ENCODE data around the gene PPCDC. TPM values are rescaled to one million over a fixed set of nuclear protein-coding genes. Genes with fewer than 3 reads are reported as not detected.

Gene PPCDC
- polyA plus RNA-seq, 5 donors: 11.1 to 16.3 (median 11.9) TPM

DNA sequence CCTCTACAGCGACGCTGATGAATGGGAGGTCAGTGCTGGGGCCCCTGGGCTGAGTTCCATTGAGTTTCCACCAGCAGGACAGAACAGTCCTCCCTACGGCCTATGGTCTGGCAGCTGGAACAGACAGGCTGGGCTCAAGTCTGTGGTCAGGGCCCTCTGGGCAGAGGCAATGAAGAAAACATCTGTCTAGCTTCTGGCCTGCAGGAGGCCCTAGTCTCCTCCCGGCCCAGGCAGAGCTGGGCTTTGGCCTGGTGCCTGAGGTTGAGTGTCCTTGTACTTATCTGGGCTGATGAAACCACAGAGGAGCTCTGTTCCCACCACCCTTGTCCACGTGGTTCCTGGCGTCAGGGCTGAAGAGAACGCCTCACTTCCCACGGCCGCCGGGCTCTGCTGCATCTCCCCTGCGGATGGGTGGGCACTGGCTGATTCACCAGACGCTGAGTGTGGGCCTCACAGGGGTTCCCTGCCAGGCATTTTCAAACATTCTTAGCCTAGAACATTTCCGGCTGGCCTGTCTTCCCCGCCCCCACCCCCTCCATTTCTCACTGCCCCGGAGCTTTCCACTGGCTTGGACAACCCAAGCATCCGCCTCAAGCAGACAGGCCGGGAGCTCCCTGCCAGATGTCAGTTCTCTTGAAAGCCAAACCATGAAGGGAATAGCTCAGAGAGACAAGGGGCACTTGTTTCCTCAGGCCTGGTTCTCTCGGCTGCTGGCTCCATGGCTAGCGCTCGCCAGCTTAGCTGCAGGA, 20.3 kb downstream of the PPCDC start:
- peak; percentile 95 to 96 for DNase-seq

DNA sequence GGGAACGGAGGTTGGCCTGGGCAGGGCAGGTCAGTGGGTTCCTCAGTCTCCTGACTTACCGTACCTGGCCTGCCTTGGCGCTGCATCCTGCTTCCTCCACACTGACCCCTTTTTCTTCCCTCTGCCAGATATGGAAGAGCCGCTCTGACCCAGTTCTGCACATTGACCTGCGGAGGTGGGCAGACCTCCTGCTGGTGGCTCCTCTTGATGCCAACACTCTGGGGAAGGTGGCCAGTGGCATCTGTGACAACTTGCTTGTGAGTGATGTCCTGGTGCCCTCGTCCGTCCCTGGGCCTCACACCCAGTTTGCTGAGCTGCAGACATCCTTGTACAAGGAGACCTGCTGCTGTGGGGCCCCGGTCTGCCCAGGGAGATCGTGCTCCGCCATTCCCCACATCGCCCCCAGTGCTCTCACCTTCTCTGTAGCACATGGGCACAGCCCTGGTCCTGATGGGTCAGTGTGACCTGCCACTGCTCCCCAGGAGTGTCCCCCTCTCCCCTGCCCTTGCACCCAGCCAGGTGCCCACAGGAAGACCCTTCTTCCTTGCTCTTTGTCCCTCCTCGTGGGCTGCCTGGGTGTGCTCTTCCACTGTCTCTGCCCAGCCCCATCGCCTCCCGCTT, 21.0 kb downstream of the PPCDC start:
- DNase-seq: no peak

DNA sequence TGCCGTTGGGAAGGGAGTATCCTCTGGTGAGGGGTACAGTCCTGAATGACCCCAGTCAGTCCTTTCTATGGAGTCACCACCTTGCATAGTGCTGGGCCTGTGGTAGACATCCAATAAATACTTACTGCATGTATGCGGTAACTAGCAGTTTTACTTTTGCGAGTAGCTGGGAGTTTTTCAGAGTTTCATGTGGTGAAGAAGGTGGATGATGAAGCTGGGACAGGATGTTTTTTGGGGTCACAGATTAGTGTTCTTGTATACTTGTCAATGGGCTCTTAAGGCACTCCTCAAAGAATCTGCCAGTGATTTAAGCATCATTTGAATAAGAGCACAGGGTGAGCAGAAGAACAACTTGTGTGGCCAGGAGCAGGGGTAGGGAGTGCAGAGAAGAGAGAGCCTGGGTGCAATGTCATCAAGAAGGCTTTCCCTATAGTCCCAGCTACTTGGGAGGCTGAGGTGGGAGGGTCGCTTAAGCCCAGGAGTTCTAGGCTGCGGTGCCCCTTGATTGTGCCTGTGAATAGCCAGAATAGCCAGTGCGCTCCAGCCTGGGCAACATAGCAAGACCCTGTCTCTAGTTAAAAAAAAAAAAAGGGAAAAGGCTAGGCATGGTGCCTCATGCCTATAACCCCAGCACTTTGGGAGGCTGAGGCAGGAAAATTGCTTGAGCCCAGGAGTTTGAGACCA, 22.1 kb downstream of the PPCDC start:
- DNase-seq: no peak

DNA sequence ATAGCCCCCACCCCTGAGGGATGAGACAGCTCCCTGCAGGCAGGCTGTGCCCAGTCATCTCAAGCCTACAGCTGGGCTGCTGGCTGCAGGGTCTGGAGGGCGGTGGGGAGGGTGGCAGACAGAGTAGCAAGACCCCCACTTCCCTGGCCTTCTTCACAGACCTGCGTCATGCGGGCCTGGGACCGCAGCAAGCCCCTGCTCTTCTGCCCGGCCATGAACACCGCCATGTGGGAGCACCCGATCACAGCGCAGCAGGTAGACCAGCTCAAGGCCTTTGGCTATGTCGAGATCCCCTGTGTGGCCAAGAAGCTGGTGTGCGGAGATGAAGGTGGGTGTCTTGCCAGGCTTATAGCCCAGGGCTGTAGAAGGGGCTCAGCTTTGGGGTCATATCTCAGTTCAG, 25.0 kb downstream of the PPCDC start:
- DNase-seq: no peak

DNA sequence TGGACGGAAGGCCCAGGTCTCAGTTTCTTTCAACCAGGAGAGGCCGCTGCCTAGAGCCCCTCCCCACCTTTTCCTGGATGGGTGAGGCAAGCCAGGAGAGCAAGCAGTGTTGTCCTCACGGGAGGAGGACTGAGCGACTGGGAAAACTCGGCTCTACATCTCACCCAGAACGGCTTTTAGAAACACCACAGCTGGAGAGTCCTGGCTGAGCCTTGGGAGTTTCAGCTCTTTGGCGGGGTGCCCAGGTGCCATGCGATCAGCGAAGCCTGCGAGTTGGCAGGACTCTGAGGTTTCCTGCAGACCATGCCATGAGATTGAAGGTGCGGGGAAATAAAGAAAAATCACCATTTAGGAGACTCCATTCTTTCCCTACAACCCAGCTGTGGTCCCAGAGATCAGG, 26.0 kb downstream of the PPCDC start:
- DNase-seq: peak in 1 of 2 donors; percentile 40

DNA sequence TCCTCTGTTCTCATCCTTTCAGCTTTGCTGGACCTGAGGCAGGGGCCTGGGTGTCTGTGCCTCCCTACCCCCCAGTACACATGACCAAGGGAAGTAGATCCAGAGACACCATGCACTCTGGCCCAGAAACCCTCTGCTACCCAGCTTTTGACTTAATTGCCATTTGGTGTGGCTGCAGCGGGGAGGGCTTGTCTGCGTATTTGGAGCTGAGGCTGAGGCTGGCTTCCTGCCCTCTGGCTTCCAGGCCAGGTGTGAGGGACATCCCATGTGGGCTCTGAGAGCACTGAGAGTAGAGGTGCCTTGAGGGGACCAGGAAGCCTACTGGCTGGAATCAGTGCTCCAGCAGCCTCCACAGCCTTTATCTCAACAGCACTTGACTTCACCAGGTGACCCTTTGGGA, 26.9 kb downstream of the PPCDC start:
- no peak for DNase-seq

DNA sequence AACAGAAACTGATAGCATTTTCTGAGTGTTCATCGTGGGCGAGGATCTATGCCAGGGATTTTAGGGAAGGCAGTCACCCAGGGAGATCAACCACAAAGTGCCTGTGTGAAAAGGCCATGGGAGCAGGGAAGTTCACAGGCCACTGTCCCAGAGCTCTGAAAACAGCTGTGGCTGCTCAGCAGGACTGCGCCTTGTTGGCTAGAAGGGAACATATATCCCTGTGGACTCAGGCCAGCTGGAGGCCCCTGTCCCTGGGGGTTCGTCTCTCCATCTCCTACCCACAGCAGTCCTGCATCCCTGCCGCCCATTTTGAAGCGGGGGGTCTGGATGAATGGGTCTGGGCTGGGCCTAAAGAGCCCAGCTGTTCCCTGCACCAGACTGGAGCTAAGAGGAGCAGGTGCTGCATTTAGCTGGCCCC, 27.8 kb downstream of the PPCDC start:
- DNase-seq: peak in 1 of 2 donors; percentile 37

DNA sequence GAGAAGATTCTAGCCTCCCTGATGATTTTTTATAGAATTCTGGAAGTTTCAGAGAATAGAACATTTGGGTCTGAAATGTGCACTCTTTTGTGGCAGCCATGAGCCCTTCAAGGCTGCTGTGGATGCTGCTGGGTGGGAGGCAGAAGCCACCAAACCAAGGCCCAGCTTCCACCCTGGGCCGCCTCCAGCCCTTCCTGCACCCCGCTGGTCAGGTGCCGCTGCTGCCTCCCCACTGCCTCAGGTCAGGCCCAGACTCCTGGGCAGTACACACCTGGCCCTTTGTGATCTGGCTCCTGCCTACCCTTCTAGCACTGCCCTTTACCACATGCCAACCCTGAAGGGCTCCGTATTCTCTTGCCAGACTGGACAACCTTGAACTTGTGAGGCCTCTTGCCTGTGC, 28.3 kb downstream of the PPCDC start:
- no peak for DNase-seq

DNA sequence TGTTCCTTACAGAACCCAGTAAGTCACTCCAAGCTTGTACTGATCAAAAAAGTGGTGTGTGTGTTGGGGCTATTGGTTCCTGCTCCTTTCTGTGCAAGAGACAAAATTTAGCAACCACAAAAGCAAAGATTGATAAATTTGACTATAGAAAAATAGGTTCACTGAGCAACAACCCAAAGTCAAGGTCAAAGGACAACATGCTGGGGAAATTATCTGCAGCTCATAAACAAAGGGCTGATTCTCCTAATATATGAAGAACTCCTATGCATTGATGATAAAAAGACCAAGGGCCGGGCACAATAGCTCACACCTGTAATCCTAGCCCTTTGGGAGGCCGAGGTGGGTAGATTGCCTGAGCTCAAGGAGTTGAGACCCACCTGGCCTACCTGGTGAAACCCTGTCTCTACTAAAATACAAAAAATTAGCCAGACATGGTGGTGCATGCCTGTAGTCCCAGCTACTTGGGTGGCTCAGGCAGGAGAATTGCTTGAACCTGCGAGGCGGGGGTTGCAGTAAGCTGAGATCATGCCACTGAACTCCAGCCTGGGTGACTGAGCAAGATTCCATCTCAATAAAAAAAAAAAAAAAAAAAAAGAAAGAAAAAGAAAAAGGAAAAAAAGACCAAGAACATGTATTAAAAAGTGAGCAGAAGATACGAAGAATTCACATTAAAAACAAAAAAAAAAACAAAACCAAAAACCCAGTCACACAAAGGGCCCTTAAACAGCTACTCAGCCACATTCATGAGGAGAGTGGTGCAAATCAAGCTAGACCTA, 29.8 kb downstream of the PPCDC start:
- no peak for DNase-seq

DNA sequence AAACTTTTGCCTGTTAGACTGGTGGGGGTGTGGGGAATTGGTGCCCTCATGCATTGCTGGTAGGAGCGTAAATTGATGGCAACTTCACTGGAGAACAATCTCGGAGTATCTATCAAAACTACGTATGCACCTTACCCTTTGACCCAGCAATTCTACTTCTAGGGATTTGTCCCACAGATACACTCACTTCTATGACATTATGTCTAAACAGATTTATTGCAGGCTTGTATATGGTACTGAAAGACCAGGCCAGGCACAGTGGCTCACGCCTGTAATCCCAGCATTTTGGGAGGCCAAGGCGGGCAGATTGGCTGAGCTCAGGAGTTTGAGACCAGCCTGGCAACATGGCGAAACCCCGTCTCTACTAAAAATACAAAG, 30.3 kb downstream of the PPCDC start:
- DNase-seq: no peak

DNA sequence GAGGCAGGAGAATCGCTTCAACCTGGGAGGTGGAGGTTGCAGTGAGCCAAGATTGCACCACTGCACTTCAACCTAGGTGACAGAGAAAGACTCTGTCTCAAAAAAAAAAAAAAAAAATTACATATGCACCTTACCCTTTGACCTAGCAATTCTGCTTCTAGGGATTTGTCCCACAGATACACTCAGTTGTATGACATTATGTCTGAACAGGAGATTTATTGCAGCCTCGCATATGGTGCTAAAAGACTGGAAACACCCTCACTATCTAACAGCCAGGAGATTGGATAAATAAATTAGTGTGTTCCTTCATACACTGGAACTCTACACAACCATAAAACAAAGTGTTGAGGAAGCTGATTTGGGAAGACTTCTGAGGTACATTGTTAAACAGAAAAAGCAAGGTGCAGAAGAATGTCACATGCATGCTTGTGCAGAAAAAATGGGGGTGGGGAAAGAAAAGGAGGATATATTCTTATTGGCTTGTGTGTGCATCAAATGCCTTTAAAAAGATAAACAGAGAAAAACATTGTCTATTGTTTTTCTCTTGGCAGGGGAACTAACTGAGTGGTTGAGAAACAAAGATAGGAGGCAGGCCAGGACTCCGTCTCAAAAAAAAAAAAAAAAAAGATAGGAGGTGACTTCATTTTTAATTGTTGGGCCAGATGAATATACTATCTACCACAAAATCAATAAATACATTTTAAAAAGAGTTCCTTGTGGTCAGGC, 30.9 kb downstream of the PPCDC start:
- no peak for DNase-seq

DNA sequence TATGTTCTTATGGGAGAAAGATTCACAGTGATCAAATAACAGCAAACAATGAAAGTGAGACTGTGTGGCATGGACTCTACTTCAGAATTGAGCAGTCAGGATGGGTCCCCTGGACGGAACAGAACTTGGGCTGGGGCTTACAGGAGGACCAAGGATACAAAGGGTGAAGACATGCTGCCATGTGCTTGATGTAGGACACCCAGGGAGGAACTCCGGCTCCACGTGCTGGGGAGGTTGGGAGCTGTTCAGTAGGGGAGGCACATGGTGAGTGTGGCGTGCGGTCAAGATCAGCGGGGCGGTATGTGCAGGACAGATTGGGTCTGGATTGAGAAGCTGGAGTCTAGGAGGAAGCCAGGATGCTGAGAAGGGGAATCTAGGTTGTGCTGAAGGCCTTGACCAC, 32.6 kb downstream of the PPCDC start:
- DNase-seq: no peak

DNA sequence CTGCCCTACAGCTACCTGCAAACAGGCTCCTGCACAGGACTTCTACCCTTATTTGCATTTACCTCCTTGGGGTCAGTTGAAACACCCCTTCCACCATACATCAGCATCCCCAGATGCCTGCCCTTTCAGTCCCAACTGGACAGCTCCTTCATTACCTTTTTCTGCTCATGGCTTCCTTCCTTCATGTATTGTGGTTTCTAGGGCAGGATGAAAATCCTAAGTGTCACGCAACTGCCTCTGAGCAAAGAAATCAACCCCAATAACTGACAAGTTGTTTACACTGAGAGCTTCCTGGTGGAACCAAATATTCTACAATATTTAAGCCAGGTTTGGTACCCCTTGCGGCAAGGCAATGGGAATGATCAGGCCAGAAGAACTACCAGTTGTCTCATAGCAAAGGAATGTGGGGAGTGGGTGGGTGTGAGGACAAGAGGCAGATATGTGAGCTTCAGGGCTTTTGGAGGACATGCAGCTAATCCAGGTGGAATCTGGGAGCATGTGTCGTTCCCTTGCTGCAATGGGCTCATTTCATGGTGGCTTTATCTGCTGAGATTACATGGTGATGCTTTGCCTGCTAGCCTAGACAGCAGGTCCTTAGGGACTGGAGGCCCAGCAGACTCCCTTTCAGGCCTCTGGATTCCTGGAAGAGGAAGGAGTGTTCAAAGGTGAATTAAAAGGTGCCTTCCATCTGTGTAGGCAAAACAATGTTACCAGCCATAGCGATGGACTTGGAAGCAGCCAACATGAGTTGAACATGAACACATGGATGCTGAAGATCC, 34.9 kb downstream of the PPCDC start:
- DNase-seq: no peak

DNA sequence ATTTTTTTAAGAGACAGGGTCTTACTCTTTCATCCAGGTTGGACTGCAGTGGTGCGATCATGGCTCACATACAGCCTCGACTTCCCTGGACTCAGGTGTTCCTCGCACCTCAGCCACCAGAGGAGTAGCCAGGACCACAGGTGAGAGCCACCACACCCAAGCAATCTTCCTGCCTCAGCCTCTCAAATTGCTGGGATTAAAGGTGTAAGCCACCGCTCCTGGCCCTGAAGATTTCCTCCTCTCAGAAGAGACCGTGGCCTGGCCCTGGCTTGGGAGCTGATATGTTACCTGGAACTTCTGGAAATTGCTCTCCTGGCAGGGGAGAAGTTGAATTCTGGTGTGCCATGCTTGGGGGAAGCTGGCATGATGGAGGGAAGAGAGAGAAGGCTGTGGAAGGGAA, 36.2 kb downstream of the PPCDC start:
- no peak for DNase-seq

DNA sequence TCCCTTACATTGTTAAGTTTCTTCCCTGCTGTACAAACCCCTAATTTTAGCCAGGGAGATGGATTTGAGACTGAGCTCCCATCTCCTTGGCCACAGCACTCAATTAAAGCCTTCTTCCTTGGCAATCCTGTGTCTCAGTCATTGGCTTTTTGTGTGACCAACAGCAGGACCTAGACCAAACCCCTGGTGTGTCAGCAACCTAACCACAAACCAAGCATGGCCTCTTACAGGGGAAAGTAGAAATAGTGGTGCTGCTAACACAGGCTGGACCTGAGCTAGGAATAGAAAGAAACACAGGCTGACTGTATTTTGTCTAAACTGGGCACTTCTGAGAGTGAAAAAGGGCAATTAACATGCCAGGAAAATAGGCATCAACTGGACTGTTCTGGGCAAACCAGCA, 37.9 kb downstream of the PPCDC start:
- DNase-seq: no peak

DNA sequence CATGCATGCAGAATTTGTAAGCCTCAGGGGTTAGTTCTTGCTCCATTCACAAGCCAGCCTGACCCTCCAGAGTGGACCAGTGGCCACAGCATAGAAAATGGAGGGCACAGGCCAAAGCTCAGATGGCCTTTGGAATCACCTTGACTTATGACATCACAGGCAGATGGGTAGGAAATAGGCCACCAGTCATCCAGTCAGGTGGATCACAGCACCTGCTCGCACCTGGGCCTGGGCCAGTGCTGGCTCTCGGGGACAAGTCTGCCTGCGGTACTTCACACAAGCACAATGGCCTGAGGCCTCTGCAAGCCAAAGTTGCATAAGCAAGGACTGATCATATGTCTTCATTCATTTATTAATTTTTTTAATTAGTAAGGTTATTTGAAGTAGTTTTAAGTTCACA, 39.3 kb downstream of the PPCDC start:
- no peak for DNase-seq

DNA sequence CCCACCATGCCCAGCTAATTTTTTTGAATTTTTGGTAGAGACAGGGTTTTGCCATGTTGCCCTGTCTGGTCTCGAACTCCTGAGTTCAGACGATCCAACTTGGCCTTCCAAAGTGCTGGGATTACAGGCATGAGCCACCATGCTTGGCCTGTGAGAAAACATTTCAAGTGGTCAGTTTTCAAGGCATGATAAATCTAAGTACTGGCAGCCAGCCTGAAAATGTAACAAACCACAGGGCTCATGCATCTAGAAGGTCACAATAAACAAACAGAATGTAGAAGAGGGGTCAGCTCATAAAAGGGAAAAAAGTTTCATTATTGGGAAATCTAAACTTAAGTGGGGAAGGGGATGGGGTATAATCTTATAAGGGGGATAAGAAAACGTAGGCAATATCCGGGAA, 39.9 kb downstream of the PPCDC start:
- no peak for DNase-seq

DNA sequence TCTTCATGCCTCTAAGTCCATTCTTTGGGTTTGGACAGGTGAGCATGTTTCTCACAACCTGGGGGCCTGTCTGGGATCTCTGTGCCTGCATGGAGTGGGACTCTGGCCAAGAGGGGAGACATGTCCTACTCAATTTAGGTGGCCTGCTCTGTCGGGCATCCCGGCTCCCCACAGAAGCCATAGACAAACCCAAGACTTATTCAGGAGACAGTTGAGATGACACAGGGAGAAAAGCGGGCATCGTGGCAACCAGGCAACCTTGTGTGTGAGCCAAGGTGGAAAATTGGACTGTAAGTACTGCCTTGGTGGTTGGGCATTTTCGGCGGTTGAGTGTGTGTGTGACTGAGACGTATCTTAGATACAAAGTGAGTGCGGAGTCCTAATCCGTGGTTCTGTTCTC, 40.5 kb downstream of the PPCDC start:
- no peak for DNase-seq

DNA sequence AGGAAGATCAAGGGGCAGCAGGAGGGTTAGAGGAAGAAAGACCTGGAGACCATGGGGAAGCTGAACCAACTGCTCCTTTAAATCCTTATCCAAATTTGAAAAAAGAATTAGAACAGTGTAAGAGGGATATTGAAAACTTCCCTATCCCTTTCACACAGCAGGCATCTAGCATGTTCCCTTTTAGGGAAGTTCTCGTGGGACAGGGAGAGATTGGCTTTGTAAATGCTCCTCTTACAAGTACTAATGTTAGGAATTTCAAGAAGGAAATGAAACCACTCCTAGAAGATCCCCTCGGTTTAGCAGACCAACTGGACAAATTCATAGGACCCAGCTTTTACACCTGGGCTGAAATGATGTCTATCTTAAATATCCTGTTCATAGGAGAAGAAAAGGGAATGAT, 41.5 kb downstream of the PPCDC start:
- DNase-seq: no peak

DNA sequence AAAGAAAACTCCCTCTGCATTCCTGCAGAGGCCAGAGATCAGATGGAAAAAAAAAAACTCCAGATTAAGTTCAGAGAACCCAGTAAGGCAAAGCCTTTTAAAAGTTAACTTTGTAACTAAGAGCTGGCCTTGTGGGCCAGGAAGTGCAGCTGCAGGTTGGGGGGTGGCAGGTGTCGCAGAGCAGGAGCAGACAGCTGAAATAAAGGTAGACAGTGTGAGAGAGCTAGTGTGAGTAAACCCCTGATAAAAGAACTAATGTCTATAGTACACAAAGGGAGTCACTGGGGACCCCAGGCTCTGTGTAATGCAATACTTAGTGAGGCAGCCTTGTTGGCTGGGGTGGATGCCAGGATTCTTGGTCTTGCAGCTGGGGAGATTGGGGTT, 42.1 kb downstream of the PPCDC start:
- no peak for DNase-seq

Data from right lung (tissue), 5 donors.